Left lung (tissue), 10 donors: Measurements from ENCODE around the gene ITGA11. TPM values are rescaled to one million over a fixed set of nuclear protein-coding genes. Genes with fewer than 3 reads are reported as not detected.

ENCODE experiments used
- ATAC-seq: fragments of 200-7000 bp; cut with Tn5 transposase; one replicate; pipeline ENCODE4 v1.9.1; 2020; ENCODE audit warnings: moderate library complexity
- DNase-seq, 4 donors: peaks; one replicate each; pipeline ENCODE4 v3.0.0-alpha.2; 2013 to 2020
- H3K27ac ChIP-seq, 2 donors: fragments of 200-600 bp; sonication (generic) in 1 of 2; one replicate each; pipeline versions ENCODE4 v1.5.0 to v1.8.0; 2020 to 2021
- H3K27me3 ChIP-seq, 2 donors: fragments of 200-600 bp; sonication (generic) in 1 of 2; one replicate each; pipeline versions ENCODE4 v1.5.0 to v1.8.0; 2020 to 2021
- H3K36me3 ChIP-seq, 2 donors: fragments of 200-600 bp; sonication (generic) in 1 of 2; one replicate each; pipeline versions ENCODE4 v1.5.0 to v1.8.0; 2020 to 2021
- H3K4me1 ChIP-seq, 2 donors: fragments of 200-600 bp; one replicate each; pipeline ENCODE4 v1.8.0; 2021
- H3K4me3 ChIP-seq, 2 donors: fragments of 200-600 bp; sonication (generic) in 1 of 2; one replicate each; pipeline versions ENCODE4 v1.5.0 to v1.8.0; 2020 to 2021; ENCODE audit warnings: mild to moderate bottlenecking in 1 of 2
- H3K9me3 ChIP-seq, 2 donors: fragments of 200-600 bp; sonication (generic) in 1 of 2; one replicate each; pipeline versions ENCODE4 v1.5.0 to v1.8.0; 2020 to 2021
- intact Hi-C, 2 donors: fragments of 100-400 bp; cut with DNase I; formaldehyde crosslinking; loops; one replicate each; pipeline versions ENCODE4 v1.11.2 to v1.14.2; 2022
- polyA plus RNA-seq, 6 donors: library from polyadenylated mRNA; unstranded; fragments of 120-200 nt; gene quantifications; one replicate each; pipeline ENCODE4 v1.2.1, GENCODE V29; 2013; ENCODE audit not compliant: insufficient read length in 6 of 6
- total RNA-seq, 2 donors: library from RNA; stranded (reverse); fragmentation: NEBNext Ultra II Directional; extraction: Animal tissue kit (Norgen Biotek cat#: 25700); gene quantifications; one replicate each; pipeline ENCODE4 v1.2.1, GENCODE V29; 2021
- TF ChIP-seq, protein P1 (sequence below), 2 donors: fragments of 200-600 bp; sonication (generic) in 1 of 2; IDR thresholded peaks; one replicate each; pipeline versions ENCODE4 v1.5.0 to v1.8.0; 2021; ENCODE audit warnings: antibody characterized with exemption in 2 of 2
- donor health status: DM: no; HTN: yes; CAD: no.
- donor health status: DM: no; HTN: no; CAD: no.

ITGA11 gene
- total and polyA plus RNA-seq, 8 donors: 1.1 to 7.3 (median 1.8) TPM

DNA sequence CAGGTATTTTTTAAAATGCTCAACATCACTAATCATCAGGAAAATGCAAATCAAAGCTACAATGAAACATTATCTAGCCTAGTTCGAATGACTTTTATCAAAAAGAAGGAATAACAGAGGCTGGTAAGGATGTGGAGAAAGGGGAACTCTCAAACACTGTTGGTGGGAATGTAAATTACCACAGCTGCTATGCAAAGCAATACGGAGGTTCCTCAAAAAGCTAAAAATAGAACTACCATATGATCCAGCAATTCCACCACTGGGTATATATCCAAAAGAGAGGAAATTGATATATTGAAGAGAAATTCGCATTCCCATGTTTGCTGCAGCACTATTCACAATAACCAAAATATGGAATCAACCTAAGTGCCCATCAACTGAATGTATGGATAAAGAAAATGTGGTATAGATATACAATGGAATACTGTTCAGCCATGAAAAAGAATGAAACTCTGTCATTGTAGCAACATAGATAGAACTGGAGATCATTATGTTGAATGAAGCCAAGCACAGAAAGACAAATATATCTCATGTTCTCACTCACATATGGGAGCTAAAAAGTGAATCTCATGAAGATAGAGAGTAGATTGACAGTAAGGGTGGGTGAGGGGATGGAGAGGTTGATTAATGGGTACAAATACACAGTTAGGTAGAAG, 182.8 kb downstream of the ITGA11 start:
- Histone ChIP-seq H3K27me3 (no peaks in the 10 kb centered on the region), H3K9me3 (peaks cover 0 to 8% of the 10 kb centered on the region in 2 donors), H3K4me3 (no peak overlapping the region), H3K4me1 (peaks cover 0 to 12% of the 10 kb centered on the region in 2 donors), H3K36me3 (no peaks in the 10 kb centered on the region), H3K27ac (no peak overlapping the region)
- TF ChIP-seq, protein P1, sequence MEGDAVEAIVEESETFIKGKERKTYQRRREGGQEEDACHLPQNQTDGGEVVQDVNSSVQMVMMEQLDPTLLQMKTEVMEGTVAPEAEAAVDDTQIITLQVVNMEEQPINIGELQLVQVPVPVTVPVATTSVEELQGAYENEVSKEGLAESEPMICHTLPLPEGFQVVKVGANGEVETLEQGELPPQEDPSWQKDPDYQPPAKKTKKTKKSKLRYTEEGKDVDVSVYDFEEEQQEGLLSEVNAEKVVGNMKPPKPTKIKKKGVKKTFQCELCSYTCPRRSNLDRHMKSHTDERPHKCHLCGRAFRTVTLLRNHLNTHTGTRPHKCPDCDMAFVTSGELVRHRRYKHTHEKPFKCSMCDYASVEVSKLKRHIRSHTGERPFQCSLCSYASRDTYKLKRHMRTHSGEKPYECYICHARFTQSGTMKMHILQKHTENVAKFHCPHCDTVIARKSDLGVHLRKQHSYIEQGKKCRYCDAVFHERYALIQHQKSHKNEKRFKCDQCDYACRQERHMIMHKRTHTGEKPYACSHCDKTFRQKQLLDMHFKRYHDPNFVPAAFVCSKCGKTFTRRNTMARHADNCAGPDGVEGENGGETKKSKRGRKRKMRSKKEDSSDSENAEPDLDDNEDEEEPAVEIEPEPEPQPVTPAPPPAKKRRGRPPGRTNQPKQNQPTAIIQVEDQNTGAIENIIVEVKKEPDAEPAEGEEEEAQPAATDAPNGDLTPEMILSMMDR (IDR thresholded peaks at IDR 0.05): no peak
- DNase-seq: no peak
- intact Hi-C loops: no loop called here
- ATAC-seq: peak; percentile 52

Other genes starting within 250 kb of the ITGA11 start
- gene CALML4, start 226.8 kb downstream of the ITGA11 start, total RNA-seq: 10 to 100 TPM in 1 of 2 donors, 1 to 10 TPM in 1; 3.0 to 10.8 TPM
- gene CALML4, start 226.8 kb downstream of the ITGA11 start, polyA plus RNA-seq: 10 to 100 TPM; 12.4 to 20.2 (median 13.4) TPM
- gene CLN6, start 202.4 kb downstream of the ITGA11 start, total RNA-seq: 10 to 100 TPM; 28.3 to 50.3 TPM
- 10 to 100 TPM; 34.2 to 42.1 (median 37.5) TPM for gene CLN6, start 202.4 kb downstream of the ITGA11 start, polyA plus RNA-seq
- 10 to 100 TPM; 44.1 to 44.4 TPM for gene FEM1B, start 154.4 kb downstream of the ITGA11 start, total RNA-seq
- gene FEM1B, start 154.4 kb downstream of the ITGA11 start, polyA plus RNA-seq: 10 to 100 TPM; 47.7 to 57.2 (median 52.7) TPM
- gene CORO2B, start 146.8 kb upstream of the ITGA11 start, total RNA-seq: 1 to 10 TPM; 3.0 to 3.5 TPM
- 10 to 100 TPM; 19.7 to 27.7 (median 22.1) TPM for gene CORO2B, start 146.8 kb upstream of the ITGA11 start, polyA plus RNA-seq